Measurements from ENCODE around the gene IGFBP2.

Gene IGFBP2

GRCh38 chr2:216702756-216703155 lies 69.5 kb downstream of the IGFBP2 start:
- H3K4me2 ChIP-seq (ENCODE audit: low read length), result no peak overlapping the region
- no peaks in the 10 kb centered on the region for H3K36me3 ChIP-seq (ENCODE audit: insufficient read depth, low read length)
- peaks cover 20% of the 10 kb centered on the region for H3K27me3 ChIP-seq (ENCODE audit: control insufficient read depth, insufficient read depth, low read length)
- no peak overlapping the region for H3K9ac ChIP-seq (ENCODE audit: low read depth, low read length)
- H3K9me3 ChIP-seq (replicated peaks; ENCODE audit: low read length), result no peaks in the 10 kb centered on the region
- no peaks in the 10 kb centered on the region for H3K4me1 ChIP-seq (ENCODE audit: control insufficient read depth, insufficient read depth, low read length)
- no peak overlapping the region for H3K4me3 ChIP-seq (ENCODE audit: low read length)

GRCh38 chr2:216710551-216711301 lies 77.5 kb downstream of the IGFBP2 start:
- Histone ChIP-seq H3K9ac (ENCODE audit: low read depth, low read length) (no peak overlapping the region), H3K9me3 (replicated peaks; ENCODE audit: low read length) (no peaks in the 10 kb centered on the region), H3K4me3 (ENCODE audit: low read length) (no peak overlapping the region), H3K36me3 (ENCODE audit: insufficient read depth, low read length) (no peaks in the 10 kb centered on the region), H3K4me1 (ENCODE audit: control insufficient read depth, insufficient read depth, low read length) (peaks cover 18% of the 10 kb centered on the region), H3K4me2 (ENCODE audit: low read length) (peak overlapping the region; percentile 19), H3K27me3 (ENCODE audit: control insufficient read depth, insufficient read depth, low read length) (no peaks in the 10 kb centered on the region)

- H3K9me3 ChIP-seq (replicated peaks; ENCODE audit: low read length), result no peaks in the 10 kb centered on the region
- H3K9ac ChIP-seq (ENCODE audit: low read depth, low read length), result no peak overlapping the region
- no peaks in the 10 kb centered on the region for H3K36me3 ChIP-seq (ENCODE audit: insufficient read depth, low read length)
- H3K4me2 ChIP-seq (ENCODE audit: low read length), result peak overlapping the region; percentile 19
- no peak overlapping the region for H3K4me3 ChIP-seq (ENCODE audit: low read length)
- H3K27me3 ChIP-seq (ENCODE audit: control insufficient read depth, insufficient read depth, low read length), result no peaks in the 10 kb centered on the region
- H3K4me1 ChIP-seq (ENCODE audit: control insufficient read depth, insufficient read depth, low read length), result peaks cover 18% of the 10 kb centered on the region
Observed at GRCh38 chr2:216711348-216711747, 78.1 kb downstream of the IGFBP2 start.

- Histone ChIP-seq H3K4me1 (ENCODE audit: control insufficient read depth, insufficient read depth, low read length) (peaks cover 18% of the 10 kb centered on the region), H3K27me3 (ENCODE audit: control insufficient read depth, insufficient read depth, low read length) (peaks cover 7% of the 10 kb centered on the region), H3K36me3 (ENCODE audit: insufficient read depth, low read length) (no peaks in the 10 kb centered on the region), H3K9me3 (replicated peaks; ENCODE audit: low read length) (no peaks in the 10 kb centered on the region), H3K4me2 (ENCODE audit: low read length) (peak overlapping the region; percentile 47), H3K4me3 (ENCODE audit: low read length) (no peak overlapping the region), H3K9ac (ENCODE audit: low read depth, low read length) (no peak overlapping the region)
Observed at GRCh38 chr2:216713691-216714336, 80.6 kb downstream of the IGFBP2 start.
